SK-N-SH treated with all-trans-retinoic acid at 6 μM for 48 hours (cell line): ENCODE data around the gene MYH9.

Experiments used
- ATAC-seq: fragments of 200-7000 bp; cut with Tn5 transposase; 3 replicates; pipeline ENCODE4 v1.9.1; 2020; ENCODE audit warnings: mild to moderate bottlenecking, moderate library complexity
- ARNTL ChIP-seq: fragments of 450-650 bp; formaldehyde crosslinking; IDR thresholded peaks from 2 replicates; pipeline ENCODE4 v1.5.0; 2020; ENCODE audit warnings: low read depth, mild to moderate bottlenecking, moderate library complexity, borderline replicate concordance
- CREB5 ChIP-seq: fragments of 250-450 bp; sonication (Bioruptor Pico); IDR thresholded peaks from 2 replicates; pipeline ENCODE4 v1.5.1; 2020; ENCODE audit warnings: low read depth, mild to moderate bottlenecking, moderate library complexity
- CSDC2 ChIP-seq: fragments of 250-450 bp; sonication (Bioruptor Pico); IDR thresholded peaks from 2 replicates; pipeline ENCODE4 v1.5.0; 2020; ENCODE audit warnings: mild to moderate bottlenecking, moderate library complexity
- ISL1 ChIP-seq: fragments of 250-450 bp; sonication (Bioruptor Pico); IDR thresholded peaks from 2 replicates; pipeline ENCODE4 v2.1.2; 2022; ENCODE audit warnings: mild to moderate bottlenecking, moderate library complexity
- OSR1 ChIP-seq: fragments of 250-450 bp; sonication (Bioruptor Pico); IDR thresholded peaks from 2 replicates; pipeline ENCODE4 v1.8.0; 2022; ENCODE audit warnings: moderate library complexity, mild to moderate bottlenecking, inconsistent platforms
- POU6F1 ChIP-seq: fragments of 250-450 bp; sonication (Bioruptor Pico); IDR thresholded peaks from 2 replicates; pipeline ENCODE4 v1.8.0; 2021; ENCODE audit warnings: low read depth, mild to moderate bottlenecking, moderate library complexity, borderline replicate concordance
- PPARA ChIP-seq: fragments of 250-450 bp; sonication (Bioruptor Pico); IDR thresholded peaks from 2 replicates; pipeline ENCODE4 v1.5.0; 2020; ENCODE audit warnings: mild to moderate bottlenecking, borderline replicate concordance
- RARB ChIP-seq: fragments of 250-450 bp; sonication (Bioruptor Pico); IDR thresholded peaks from 2 replicates; pipeline ENCODE4 v1.8.0; 2021; ENCODE audit warnings: mild to moderate bottlenecking, moderate library complexity
- SNAI2 ChIP-seq: fragments of 250-450 bp; sonication (Bioruptor Pico); IDR thresholded peaks from 2 replicates; pipeline ENCODE4 v1.5.0; 2020; ENCODE audit warnings: mild to moderate bottlenecking, moderate library complexity
- TOX ChIP-seq: fragments of 250-450 bp; sonication (Bioruptor Pico); IDR thresholded peaks from 2 replicates; pipeline ENCODE4 v1.8.0; 2021; ENCODE audit warnings: mild to moderate bottlenecking, moderate library complexity, borderline replicate concordance
- TSHZ2 ChIP-seq: fragments of 250-450 bp; sonication (Bioruptor Pico); IDR thresholded peaks from 2 replicates; pipeline ENCODE4 v1.5.0; 2020; ENCODE audit warnings: mild to moderate bottlenecking, moderate library complexity
- ZC3H10 ChIP-seq: fragments of 250-450 bp; sonication (Bioruptor Pico); IDR thresholded peaks from 2 replicates; pipeline ENCODE4 v1.5.1; 2021; ENCODE audit warnings: mild to moderate bottlenecking, moderate library complexity
- ZFP3 ChIP-seq: fragments of 250-450 bp; sonication (Bioruptor Pico); IDR thresholded peaks from 2 replicates; pipeline ENCODE4 v1.5.0; 2020; ENCODE audit warnings: mild to moderate bottlenecking, moderate library complexity
- ZFP30 ChIP-seq: fragments of 450-650 bp; formaldehyde crosslinking; IDR thresholded peaks from 2 replicates; pipeline ENCODE4 v1.5.0; 2022; ENCODE audit warnings: mild to moderate bottlenecking, moderate library complexity
- ZNF565 ChIP-seq: fragments of 450-650 bp; formaldehyde crosslinking; conservative IDR thresholded peaks from 2 replicates; pipeline ENCODE4 v1.5.0; 2020; ENCODE audit warnings: low read depth, mild to moderate bottlenecking, moderate library complexity
- ZNF70 ChIP-seq: fragments of 450-650 bp; formaldehyde crosslinking; IDR thresholded peaks from 2 replicates; pipeline ENCODE4 v1.5.0; 2020; ENCODE audit warnings: mild to moderate bottlenecking, moderate library complexity
- ZNF8 ChIP-seq: fragments of 450-650 bp; formaldehyde crosslinking; IDR thresholded peaks from 2 replicates; pipeline ENCODE4 v1.5.0; 2020; ENCODE audit warnings: mild to moderate bottlenecking, moderate library complexity
- TF ChIP-seq, protein P1 (sequence below): fragments of 250-450 bp; sonication (Bioruptor Pico); IDR thresholded peaks from 2 replicates; pipeline ENCODE4 v1.5.1; 2021; ENCODE audit warnings: mild to moderate bottlenecking, moderate library complexity

The MYH9 gene

DNA sequence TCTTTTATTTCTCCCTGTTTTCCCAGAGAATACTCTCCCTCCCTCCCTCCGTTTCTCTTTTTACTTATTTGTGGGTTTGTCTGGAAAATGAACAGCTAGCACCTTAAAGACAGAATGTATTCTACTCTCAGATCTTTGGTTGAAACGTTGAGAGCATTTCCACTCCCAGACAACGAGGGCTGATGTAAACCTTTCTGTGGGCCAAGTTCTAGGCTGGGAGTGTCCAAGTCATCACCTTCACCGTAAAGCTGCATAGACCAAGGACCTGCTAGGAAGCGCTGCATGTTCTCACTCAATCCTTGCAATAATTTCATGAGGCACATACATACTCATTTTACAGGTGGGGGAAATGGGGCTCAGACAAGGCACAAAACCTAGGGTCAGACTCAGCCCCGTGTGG is 32.4 kb downstream of the MYH9 start:
- 0 out of 3 replicates have a peak, but pooled peaks have one; percentile 1 for ATAC-seq

GRCh38 chr22:36352803-36353507 is 34.8 kb downstream of the MYH9 start:
- ATAC-seq: peak; percentile 4; the same call in 2 of the 3 replicates
- no peak for TF ChIP-seq ZC3H10 (CRISPR knock-in tag)
- TF ChIP-seq, all 23 proteins: peak for 0

More for the DNA sequence above, 32.4 kb downstream of the MYH9 start:
- no peak for TF ChIP-seq TSHZ2

- ATAC-seq: peak; percentile 8
- TF ChIP-seq ISL1 (CRISPR knock-in tag) (no peak), ZNF8 (CRISPR knock-in tag) (no peak), TSHZ2 (no peak), CREB5 (CRISPR knock-in tag) (no peak), CSDC2 (CRISPR knock-in tag) (no peak), SNAI2 (CRISPR knock-in tag) (no peak), ZFP3 (CRISPR knock-in tag) (no peak), TOX (CRISPR knock-in tag) (no peak), ZNF565 (CRISPR knock-in tag) (no peak), ZFP30 (CRISPR knock-in tag) (no peak), POU6F1 (CRISPR knock-in tag) (no peak), RARB (CRISPR knock-in tag) (no peak), ZNF70 (CRISPR knock-in tag) (no peak), ARNTL (CRISPR knock-in tag) (no peak), PPARA (CRISPR knock-in tag) (no peak), ZC3H10 (CRISPR knock-in tag) (no peak), OSR1 (CRISPR knock-in tag) (no peak)
- TF ChIP-seq, protein P1, sequence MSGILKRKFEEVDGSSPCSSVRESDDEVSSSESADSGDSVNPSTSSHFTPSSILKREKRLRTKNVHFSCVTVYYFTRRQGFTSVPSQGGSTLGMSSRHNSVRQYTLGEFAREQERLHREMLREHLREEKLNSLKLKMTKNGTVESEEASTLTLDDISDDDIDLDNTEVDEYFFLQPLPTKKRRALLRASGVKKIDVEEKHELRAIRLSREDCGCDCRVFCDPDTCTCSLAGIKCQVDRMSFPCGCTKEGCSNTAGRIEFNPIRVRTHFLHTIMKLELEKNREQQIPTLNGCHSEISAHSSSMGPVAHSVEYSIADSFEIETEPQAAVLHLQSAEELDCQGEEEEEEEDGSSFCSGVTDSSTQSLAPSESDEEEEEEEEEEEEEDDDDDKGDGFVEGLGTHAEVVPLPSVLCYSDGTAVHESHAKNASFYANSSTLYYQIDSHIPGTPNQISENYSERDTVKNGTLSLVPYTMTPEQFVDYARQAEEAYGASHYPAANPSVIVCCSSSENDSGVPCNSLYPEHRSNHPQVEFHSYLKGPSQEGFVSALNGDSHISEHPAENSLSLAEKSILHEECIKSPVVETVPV (CRISPR knock-in tag): no peak
- TF ChIP-seq, all 23 proteins: peak for 0
These were observed 35.6 kb downstream of the MYH9 start for GRCh38 chr22:36351921-36352802.
